ENCODE measurements around the gene LRIT1.
A peak's percentile ranks its signal among the peaks of the same experiment; 100 is the strongest.

The LRIT1 gene

DNA sequence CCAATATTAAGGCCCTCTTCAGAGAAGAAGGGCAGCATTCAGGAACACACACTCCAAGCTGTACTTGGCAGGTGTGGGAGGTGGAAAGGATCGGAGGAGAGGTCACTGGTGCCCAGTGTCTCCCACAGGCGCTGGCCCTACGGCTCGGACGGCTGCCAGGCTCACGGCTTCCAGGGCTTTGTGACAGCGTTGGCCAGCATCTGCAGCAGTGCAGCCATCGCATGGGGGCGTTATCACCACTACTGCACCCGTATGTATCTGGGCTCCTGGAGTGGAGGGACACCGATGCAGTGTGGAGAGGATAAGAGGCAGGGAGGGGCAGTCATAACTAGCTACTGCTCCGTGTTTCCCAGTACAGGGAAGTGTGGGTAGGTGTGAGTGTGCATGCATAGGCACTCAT, 7.4 kb upstream of the LRIT1 start:
- DNase-seq = no peak

DNA sequence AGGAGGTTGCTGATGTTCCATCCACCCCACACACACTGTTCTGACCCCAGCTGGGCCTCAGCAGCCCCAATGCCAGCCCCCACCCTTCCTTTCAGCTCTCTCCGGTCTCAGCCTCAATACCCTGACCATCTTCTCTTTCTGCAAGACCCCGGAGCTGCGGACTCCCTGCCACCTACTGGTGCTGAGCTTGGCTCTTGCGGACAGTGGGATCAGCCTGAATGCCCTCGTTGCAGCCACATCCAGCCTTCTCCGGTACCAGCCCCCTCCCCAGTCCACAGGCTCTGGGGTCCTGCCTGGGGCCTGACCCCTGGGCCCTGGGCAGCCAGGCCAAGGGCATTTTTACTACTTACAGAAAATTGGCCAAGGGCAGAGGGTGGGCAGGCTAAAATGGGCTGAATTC, 6.2 kb upstream of the LRIT1 start:
- no peak for DNase-seq

DNA sequence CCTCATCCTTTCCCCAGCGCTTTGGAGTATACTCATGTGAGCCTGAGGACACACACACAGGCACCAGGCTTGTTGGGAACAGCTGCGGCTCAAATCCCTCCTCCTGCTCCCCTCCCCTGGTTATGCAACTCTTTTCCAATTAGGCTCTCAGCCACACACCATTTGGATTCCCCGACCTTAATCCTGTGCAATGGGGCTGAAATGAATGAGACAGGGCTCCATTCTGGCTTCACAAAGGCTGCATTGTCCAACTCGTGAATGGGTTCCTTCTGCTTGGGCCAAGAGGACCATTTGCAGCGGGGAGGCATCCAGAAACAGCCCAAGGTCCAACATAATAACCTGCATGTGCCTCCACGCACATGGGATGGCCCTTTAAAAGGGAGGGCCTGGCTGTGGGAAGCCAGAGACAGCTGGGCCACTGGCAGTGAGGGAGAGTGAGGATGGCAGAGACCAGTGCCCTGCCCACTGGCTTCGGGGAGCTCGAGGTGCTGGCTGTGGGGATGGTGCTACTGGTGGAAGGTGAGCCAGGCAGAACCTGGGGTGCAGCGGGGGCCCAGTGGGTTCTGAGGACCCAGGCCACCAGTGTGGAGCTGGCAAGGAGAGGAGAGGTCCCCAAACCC, 3.4 kb upstream of the LRIT1 start, which contains the start of gene RGR:
TSS of gene RGR (plus strand) at position 403 of the 620 bp plus-strand sequence. CDS start at position 441, 38 bp downstream.
- peak; percentile 78 for DNase-seq

DNA sequence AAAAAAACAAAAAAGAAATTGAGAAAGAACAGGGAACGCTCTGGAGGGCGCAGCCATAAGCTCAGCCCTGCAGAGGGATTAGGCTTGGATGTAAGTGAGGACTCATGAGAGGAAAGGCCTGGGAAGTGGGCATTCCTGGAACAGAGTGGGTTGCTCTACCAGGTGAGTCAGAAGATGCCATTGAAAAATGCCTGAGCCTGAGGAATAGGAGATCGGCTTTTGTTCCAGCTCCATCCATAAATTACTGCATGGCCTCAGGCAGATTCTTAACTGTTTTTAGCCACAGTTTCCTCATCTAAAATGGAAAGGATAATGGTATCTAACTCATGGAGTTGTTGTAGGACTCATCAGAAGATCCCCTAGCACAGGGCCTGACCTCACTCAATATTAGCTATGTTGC, 2.4 kb upstream of the LRIT1 start:
- DNase-seq = no peak

DNA sequence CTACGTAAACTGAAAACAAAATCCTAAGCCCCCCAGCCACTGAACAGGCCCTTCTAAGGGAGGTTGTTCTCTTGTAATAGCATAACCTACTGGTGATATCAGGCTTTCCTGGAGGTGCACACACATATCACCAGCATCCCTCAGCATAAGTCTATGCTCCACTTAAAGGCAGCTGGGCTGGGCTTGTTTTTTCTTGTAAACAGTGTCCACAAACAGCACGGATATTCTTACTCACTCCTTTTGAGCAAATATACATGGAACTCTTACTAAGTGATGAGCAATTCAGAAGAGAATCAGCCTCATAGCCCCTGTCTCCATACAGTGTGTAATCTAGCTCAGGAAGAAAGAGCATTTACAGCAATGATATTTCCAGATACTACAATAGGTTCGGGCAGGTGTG, 2.4 kb downstream of the LRIT1 start:
- DNase-seq = no peak

DNA sequence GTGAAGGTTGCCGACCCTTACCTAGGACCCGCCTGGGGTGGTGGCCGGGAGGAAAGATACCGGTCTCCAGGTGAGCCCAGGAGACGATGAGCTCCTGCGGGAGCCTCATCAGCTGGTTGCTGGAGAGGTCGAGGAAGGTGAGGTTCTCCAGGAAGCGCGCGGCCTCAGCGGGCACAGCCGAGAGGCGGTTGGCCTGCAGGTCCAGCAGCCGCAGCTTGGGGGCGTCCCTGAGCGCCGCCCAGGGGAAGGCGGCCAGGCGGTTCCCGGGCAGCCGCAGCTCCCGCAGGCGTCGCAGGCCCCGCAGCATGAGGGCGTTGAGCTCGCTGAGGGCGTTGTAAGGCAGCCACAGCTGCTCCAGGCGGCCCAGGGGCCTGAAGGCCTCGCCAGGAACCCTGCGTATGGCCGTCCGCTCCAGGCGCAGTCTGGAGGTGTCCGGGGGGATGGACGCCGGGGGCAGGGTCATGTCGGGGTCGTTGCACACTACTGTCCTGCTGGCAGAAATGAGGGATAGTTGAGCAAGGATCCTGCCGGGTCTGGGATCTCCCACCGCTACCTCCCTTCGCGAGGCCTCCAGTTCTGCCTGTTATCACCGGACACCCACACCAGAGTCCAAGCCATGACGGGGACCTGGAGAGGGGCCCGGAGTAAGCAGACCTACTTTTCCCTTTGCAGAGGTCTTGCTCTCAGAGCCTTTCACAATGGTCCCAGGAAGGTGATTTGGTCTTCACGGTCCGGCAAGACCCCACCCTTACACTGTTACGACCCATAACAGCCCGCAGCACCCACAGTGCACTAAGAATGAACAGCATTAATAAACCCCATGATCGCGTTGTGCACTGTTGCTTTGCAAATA, 3.9 kb downstream of the LRIT1 start:
- no peak for DNase-seq

DNA sequence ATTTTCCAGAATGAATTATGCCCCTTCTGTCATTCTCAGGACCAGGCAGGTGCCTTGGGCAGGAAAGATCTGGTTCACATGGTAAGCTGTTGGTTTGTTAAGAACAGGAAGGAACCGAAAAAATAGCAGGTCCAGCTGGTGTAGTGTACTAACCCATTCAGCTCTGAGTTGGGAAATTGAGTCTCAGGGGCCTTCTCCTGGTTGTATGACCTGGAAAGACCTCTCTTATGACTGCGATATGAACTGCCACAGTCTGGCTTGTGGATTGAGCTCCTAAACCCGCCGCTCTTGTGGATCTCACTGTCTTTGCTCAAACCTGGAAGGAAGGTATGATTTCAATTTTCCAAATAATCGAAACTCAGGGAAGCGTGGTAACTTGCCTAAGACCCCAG, 4.5 kb downstream of the LRIT1 start:
- no peak for DNase-seq

DNA sequence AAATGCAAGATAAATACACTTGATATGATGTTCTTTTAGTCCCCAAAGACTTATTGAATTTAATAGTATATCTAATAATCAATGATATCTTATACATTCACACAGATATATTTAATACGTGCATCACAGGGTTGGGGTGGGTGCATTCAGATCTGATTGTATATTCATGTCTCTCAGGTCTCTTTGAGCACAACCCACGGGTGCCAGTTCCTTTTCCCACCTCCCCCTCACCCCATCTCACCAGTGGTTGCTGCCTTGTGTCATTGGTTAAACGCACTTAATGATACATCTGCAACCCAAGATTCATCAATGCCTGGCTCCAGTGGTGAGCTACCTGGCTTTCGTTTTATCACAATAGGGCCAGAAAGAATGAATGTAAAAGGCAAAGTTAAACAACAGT, 6.2 kb downstream of the LRIT1 start:
- no peak for DNase-seq

DNA sequence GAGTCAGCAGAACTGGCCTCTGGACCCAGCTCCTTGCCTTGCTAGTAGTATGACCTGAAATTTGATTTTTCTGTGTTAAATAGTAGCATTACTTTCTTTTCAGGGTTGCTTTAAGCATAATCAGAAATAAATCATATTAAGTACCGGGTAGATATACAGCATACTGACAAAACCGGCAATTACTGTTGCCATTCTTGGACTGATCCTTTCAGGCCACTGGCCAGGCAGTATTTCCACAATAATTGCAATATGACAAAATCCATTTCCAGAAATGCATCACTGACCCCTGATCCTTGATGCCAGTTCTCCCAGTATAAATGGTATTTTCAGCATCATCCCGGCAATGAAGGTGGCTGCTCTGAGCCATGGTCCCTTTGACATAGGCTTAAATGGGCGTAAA, 6.9 kb downstream of the LRIT1 start:
- no peak for DNase-seq

DNA sequence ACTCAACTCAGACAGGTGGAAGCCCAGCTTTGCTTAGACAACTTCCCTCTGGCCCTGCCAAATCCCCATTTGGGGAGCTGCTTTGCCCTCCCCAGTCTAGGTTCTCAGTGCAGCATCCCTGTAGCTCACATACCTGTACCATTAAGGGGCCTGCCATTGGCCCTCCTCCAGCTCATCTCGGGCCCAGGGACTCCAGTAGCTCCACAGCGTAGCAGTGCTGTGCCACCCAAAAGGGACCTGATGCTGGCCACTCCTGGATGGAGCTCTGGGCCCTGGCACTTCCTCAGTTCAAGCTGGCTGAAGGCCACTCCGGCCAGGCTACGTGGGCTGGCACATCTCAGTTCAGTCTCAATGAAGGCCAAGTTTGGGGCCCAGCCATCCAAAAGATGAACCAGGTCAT, 7.4 kb downstream of the LRIT1 start:
- DNase-seq = no peak

DNA sequence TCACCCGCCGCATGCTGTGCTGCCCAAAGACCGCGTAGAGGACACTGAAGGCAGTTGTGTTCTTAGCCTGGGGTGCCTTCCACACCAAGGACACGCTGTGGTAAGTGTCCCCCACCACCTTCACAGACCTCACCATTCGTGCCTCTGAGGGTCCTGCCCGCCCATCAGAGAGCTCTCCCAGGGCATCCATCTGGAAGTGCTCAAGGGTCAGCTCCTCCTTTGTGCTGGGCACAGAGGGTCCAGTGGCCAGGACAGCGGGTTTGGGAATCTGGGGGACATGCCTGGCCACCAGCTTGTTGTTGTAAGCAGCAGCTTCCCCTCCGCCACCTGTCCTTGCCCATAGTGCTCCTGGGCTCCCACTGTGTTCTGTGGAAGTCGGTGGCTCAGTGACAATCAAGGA, 9.0 kb downstream of the LRIT1 start:
- no peak for DNase-seq

DNA sequence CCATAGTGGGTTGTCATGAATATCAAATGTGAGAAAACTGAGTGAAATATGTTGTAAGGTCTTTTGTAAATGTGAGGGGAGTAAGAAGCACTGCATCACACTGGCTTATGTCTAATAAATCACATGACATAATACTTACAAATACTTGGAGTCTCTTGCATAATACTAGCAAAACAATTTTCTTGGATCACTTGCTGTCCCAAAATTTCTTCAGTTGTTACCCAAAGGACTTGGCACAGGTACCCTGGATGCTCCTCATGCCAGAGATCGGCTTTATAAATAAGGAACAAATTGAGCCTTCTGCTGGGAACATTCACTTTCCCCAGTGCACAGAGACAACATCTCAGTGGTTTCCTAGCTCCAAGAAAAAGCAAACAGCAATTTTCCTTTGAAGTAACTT, 11.0 kb downstream of the LRIT1 start:
- DNase-seq = no peak

DNA sequence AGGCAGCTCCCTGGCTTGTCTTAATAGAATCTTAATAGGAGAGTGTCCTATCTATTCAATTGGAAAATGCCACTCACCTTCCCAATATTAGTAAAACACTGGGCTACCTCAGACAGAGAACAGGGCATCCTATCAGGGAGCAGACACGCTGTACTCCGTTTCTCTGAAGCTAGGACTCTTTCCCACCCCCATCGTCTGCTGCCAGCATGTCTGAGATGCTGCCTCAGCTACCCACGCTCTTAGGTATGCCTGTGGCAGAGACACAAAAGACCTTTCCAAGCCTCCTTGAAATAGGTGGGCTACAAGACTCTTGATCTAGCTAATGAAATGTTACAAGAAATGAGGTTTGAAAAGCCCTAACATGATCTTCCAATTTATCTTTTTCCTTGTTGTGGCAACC, 13.5 kb downstream of the LRIT1 start:
- DNase-seq = no peak

DNA sequence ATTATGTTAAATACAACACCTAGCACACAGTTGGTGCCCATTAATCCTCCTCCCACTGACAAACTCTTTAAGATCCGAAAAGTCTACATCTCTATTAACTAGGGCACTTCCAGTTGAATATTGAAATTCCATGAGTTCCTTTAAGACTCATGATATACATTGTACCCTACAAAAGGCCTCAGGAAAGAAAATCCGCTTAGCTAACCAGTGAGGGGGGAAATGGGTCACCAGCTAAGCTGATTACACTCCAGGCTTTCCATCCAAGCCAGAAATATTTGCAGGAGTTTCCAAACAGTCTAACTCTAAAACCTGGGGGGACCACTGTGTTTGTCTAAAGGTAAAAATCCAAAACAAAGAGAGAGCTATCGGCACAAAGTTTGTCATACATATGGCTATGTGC, 14.7 kb downstream of the LRIT1 start:
- DNase-seq = no peak

DNA sequence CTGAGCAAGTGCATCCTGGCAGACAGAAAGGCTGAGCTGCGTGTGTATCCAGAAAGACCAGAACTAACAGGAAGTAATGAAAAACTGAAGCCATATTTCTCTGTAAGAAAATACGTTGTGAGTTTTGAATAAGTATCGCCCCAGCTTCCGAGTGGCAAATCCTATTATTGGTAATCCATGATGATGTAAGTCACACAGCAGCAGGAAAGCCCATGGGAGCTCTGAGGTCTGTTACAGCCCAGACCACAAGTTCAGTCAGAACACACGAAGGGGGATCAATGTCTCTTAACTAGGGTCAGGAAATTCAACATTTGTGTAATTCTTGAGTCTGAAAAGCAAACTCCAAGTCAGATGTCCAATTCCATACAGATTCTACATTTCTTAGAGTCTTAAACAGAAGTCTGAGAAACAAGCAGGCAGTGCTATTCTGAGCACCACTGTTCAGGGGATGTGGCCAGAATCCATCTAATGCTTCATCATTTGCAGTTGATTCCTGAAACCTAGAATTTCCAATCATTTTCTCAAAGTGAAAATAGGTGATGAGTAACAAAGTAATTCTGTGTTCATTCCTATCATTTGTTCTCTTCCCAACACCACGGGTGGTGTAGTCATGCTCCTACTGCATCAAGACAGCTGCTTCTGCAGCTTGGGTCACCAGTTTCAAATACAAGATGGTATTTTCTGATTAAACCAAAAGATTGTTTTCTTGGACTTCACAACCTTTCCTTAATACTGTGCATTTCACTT, 15.7 kb downstream of the LRIT1 start, which contains the start of gene LRIT2:
TSS of gene LRIT2 (minus strand) at position 118 of the 747 bp plus-strand sequence. CDS start at position 94, 24 bp downstream.
- DNase-seq = no peak

DNA sequence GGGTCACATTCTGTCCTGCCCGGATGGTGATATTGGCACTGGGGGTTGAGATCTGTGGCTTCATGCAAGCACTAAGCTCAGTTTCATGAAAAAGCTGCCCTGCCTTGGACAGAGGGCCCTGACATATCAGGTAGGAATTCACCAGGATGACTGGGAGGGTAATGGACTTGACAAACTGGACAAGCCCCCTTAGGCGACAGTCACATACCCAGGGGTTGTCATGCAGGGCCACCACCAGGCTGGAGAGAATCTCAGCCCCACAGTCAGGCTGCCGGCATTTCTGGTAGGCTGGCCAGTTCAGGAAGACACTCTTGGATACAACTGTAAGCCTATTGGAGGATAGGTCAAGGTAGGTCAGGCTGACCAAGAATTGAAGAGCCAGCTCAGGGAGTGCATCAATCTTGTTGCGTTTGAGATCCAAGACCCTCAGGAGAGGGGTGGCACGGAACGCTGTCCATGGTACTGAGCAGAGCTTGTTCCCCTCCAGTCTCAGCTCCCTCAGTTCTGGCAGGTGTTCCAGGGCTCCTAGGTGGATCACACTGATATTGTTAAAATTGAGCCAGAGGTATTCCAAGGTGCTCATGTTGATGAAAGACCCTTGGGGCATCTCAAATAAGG, 16.8 kb downstream of the LRIT1 start:
- DNase-seq = no peak

DNA sequence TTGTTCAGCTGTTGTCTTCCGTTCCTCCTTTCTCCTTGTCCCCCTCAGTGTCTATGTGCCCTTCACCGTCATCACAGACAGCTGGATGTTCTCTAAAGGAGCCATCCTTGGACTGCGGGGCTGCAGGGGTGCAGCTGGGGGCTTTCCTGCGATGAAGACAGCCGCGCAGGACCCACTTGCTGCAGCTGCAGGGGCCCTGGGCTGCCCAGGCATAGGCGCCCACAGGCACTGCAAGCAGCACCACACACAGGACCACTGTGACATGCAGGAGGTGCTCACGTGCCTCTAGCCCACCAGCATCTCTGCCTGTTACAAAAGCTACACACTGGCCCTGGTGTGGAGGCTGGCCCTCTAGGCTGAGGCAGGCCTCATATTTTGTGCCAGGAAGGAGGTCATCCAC, 19.4 kb downstream of the LRIT1 start:
- no peak for DNase-seq

DNA sequence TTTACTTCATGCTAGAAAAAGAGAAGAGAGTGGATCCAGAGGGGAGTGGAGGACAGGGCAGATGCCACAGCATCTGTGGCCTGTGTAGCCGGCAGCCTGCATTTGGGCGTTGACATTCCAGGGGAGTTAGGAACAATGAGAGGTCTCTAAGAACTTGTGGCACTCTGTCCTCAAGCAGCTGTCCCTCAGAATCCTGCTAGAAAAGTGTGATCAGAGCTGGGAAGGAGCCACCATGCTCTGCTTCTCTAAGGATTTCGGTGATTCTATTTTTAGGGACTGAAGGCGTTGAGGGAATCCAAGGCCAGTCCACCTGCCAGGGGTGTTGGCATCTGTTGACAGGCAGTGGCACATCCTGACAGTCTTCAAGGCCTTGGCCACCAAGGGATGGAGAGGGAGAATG, 23.6 kb downstream of the LRIT1 start:
- DNase-seq = no peak

DNA sequence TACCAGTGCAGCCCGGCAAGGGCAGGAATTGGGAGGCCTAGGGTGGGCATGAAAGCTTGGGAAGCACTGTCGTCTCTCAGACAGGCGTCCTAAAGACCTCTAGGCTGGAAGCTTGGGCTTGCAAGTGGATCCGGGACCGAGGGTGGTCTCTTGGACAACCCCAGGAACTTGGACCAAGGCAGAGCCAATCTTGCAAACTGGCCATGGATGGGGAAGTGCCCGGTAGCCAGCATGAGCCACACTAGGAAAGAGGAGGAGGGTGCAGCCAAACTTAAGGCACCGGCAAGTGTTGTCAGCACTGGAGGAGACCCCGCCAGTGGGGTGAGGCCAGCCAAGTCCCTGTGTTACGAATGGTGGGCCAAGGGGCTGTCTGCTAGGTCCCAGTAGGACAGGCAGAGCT, 24.5 kb downstream of the LRIT1 start:
- no peak for DNase-seq

DNA sequence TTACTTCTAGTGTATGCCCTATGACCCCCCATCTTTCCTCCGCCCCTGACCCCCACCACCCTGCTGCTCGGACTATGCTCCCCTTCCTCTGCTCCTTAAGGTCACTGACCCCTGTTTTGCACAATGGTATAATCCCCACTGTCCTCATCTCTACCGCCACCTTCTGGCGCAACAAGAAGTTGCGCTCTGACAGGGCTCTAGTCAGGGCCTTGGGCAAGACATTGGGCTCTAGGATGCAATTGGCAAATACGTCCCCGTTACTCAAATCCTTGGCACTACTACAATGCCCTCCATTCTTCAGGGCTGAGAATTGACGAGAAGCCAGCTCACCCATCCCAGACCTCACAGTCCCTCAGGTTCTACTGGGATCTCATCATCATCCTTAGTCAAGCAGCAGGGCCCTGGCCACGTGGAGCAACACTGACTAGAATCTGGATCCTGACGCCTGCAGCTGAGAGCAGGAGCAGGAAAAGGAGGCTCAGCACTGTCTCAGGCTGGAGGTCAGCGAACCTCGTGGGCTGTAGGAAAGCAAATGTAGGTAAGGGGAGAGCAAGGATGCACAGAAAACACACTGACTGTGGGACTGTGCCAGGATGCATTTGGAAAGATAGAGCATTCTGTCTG, 26.6 kb downstream of the LRIT1 start:
- DNase-seq = no peak

DNA sequence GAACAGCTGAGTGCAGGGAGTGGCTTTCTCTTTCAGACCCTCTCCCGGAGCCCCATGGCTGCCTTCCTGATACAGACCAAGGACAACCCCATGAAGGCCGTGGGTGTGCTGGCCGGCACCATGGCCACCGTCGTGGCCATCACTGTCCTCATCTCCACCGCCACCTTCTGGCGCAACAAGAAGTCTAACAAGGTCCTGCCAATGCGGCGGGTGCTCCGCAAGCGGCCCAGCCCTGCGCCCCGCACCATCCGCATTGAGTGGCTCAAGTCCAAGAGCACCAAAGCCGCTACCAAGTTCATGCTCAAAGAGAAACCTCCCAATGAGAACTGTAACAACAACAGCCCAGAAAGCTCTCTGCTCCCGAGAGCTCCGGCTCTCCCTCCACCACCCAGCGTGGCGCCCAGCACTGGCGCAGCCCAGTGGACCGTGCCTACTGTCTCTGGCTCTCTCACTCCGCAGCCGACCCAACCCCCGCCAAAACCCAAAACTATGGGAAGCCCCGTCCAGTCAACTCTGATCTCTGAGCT, 27.2 kb downstream of the LRIT1 start:
- no peak for DNase-seq

DNA sequence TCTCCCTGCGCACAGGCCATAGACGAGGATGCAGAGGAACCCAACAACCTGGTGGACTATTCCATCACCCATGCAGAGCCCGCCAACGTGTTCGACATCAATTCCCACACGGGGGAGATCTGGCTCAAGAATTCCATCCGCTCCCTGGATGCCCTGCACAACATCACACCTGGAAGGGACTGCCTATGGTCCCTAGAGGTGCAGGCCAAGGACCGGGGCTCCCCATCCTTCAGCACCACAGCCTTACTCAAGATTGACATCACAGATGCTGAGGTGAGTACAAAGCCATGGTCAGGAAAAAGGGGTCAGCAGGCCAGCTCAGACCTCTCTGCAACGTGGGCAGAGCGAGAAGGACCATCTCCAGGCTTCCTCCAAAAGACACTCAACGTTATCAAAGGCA, 28.3 kb downstream of the LRIT1 start:
- DNase-seq = no peak

DNA sequence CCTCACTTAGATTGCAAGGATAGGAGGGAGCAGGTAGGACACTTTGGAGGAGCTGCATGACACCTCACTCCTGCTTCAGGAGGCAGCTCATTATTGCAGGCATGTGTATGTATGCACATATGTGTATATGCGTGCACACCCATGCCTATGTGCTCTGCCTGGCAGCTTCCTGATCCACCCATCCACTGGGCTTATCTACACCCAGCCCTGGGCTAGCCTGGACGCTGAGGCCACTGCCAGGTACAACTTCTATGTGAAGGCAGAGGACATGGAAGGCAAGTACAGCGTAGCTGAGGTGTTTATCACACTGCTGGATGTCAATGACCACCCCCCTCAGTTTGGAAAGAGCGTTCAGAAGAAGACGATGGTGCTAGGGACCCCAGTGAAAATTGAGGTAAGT, 29.3 kb downstream of the LRIT1 start:
- no peak for DNase-seq
